Activated T-cell treated with anti-CD3 and anti-CD28 coated beads, Interleukin-2, amount 50 U/mL, for 72 hours (primary cell): Measurements from ENCODE around the gene CACNA2D4. TPM values are rescaled to one million over a fixed set of nuclear protein-coding genes. Genes with fewer than 3 reads are reported as not detected.

ENCODE experiments used
- ATAC-seq, 2 donors: fragments of 150-1000 bp; cut with Tn5 transposase; replicated peaks in 1 of 2; 2 replicates each; pipeline ENCODE4 v1.10.0; 2021; ENCODE audit warnings: moderate library complexity in 2 of 2, mild to moderate bottlenecking in 1 of 2
- DNase-seq, 2 donors: peaks; one replicate each; pipeline ENCODE4 v3.0.0; 2021 to 2022; ENCODE audit warnings: mixed read lengths in 1 of 2
- H3K27ac Mint-ChIP-seq: one replicate; pipeline ENCODE4 v1.8.0; 2022; ENCODE audit warnings: mild to moderate bottlenecking, moderate library complexity, mixed read lengths
- H3K27me3 Mint-ChIP-seq: one replicate; pipeline ENCODE4 v1.8.0; 2022; ENCODE audit warnings: low read depth, mixed read lengths
- H3K36me3 Mint-ChIP-seq, 2 donors: one replicate each; pipeline ENCODE4 v1.8.0; 2022; ENCODE audit warnings: mixed read lengths in 2 of 2, mild to moderate bottlenecking in 1 of 2; ENCODE audit not compliant: insufficient read depth in 2 of 2
- H3K4me1 Mint-ChIP-seq: one replicate; pipeline ENCODE4 v1.8.0; 2022; ENCODE audit warnings: low read depth, mixed read lengths
- H3K4me3 Mint-ChIP-seq, 2 donors: one replicate each; pipeline ENCODE4 v1.8.0; 2022; ENCODE audit warnings: mild to moderate bottlenecking in 2 of 2, mixed read lengths in 2 of 2, moderate library complexity in 2 of 2
- H3K9me3 Mint-ChIP-seq, 2 donors: one replicate each; pipeline ENCODE4 v1.8.0; 2022; ENCODE audit warnings: mixed read lengths in 2 of 2
- total RNA-seq, 2 donors: library from RNA; stranded (reverse); gene quantifications; one replicate each; pipeline ENCODE4 v1.2.3, GENCODE V29; 2022

Gene CACNA2D4
- total RNA-seq, 2 donors from 2014 or later = 6.0 to 7.2 TPM

DNA sequence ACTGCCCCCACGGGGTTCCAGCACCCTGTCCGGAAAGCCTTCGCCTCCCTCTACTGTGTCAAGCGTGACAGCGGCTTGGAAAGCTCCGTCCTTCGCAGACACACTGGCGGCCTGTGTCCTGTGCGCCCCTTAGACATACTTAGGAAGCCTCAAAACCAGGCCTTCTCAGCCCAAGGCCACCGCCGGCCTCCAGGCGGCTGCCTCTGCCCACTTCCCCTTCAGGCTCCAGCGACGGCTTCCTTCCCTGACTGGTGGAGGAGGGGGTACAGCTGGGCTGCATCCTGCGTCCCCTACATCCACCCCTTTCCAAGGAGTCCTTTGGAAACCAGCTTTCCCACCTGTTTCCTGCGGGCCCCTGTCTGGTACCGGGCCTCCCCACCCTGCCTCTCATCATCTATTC is 2.5 kb upstream of the CACNA2D4 start:
- no peak for DNase-seq
- no peak overlapping the region for H3K27ac Mint-ChIP-seq

DNA sequence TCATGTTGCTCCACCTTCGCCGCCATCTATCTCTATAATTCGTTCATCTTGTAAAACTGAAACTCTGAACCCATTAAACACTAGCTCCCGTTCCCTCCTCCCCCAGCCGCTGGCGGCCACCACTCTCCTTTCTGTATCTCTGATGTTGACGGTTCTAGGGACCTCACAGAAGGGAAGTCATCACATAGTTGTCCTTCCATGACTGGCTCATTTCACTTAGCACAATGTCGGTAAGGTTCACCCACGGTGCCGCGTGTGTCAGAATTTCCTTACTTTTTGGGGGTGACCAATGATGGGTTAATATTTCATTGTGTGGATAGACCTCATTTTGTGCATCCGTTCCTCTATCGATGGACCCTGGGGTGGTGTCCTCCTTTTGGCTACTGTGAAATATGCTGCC is 2.0 kb upstream of the CACNA2D4 start:
- Mint-ChIP-seq H3K27ac (no peak overlapping the region), H3K4me3 (no peak overlapping the region), H3K4me1 (peaks cover 22% of the 10 kb centered on the region), H3K9me3 (no peaks in the 10 kb centered on the region), H3K36me3 (no peaks in the 10 kb centered on the region), H3K27me3 (peaks cover 12% of the 10 kb centered on the region)
- no peak for ATAC-seq
- no peak for DNase-seq

More for the DNA sequence above, 2.5 kb upstream of the CACNA2D4 start:
- Mint-ChIP-seq H3K4me3 (no peak overlapping the region), H3K36me3 (no peaks in the 10 kb centered on the region), H3K4me1 (peaks cover 16% of the 10 kb centered on the region), H3K9me3 (no peaks in the 10 kb centered on the region), H3K27me3 (peaks cover 10% of the 10 kb centered on the region)
- no peak for ATAC-seq

DNA sequence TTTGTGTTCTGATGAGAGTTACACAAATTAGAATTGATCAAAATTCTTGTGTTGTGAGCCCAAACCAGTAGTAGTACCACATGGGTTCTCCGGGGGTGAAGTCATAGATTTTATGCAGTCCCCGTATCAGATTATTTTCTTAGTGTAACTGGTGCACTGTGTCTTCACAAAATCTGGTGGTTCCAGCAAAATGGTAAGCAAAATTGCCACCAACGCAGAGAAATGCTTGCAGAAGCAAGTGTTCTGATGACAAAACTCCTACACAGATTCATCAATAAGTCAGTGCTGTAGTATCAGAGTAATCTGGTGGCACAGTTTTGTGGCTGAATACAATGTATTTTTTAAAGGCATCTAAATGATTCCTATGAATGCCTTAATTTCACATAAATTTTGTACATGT is 1.3 kb upstream of the CACNA2D4 start:
- Mint-ChIP-seq H3K4me1 (peaks cover 25% of the 10 kb centered on the region), H3K27me3 (peaks cover 12% of the 10 kb centered on the region), H3K4me3 (no peak overlapping the region), H3K27ac (no peak overlapping the region), H3K9me3 (no peaks in the 10 kb centered on the region), H3K36me3 (no peaks in the 10 kb centered on the region)
- DNase-seq (no peak), ATAC-seq (no peak)

- no peak overlapping the region for H3K27ac Mint-ChIP-seq
- H3K27me3 Mint-ChIP-seq = peaks cover 12% of the 10 kb centered on the region
- H3K4me1 Mint-ChIP-seq = peaks cover 22% of the 10 kb centered on the region
- H3K4me3 Mint-ChIP-seq = no peak overlapping the region
- no peak for DNase-seq
- H3K36me3 Mint-ChIP-seq = no peaks in the 10 kb centered on the region
- H3K9me3 Mint-ChIP-seq = no peaks in the 10 kb centered on the region
- ATAC-seq = no peak
Measured at GRCh38 chr12:1919284-1919683, 832 bp upstream of the CACNA2D4 start.

- DNase-seq (no peak), ATAC-seq (no peak)
- peaks cover 22% of the 10 kb centered on the region for H3K4me1 Mint-ChIP-seq
- no peak overlapping the region for H3K4me3 Mint-ChIP-seq
- H3K27me3 Mint-ChIP-seq = peaks cover 12% of the 10 kb centered on the region
- no peak overlapping the region for H3K27ac Mint-ChIP-seq
- no peaks in the 10 kb centered on the region for H3K9me3 Mint-ChIP-seq
- no peaks in the 10 kb centered on the region for H3K36me3 Mint-ChIP-seq
Measured at GRCh38 chr12:1918884-1919236, 408 bp upstream of the CACNA2D4 start.

- DNase-seq = no peak
- H3K9me3 Mint-ChIP-seq = no peaks in the 10 kb centered on the region
- H3K27ac Mint-ChIP-seq = no peak overlapping the region
- H3K36me3 Mint-ChIP-seq = no peaks in the 10 kb centered on the region
- peaks cover 12% of the 10 kb centered on the region for H3K27me3 Mint-ChIP-seq
- no peak for ATAC-seq
- H3K4me3 Mint-ChIP-seq = no peak overlapping the region
- H3K4me1 Mint-ChIP-seq = peaks cover 18% of the 10 kb centered on the region
Measured at GRCh38 chr12:1917172-1918070, 1.0 kb downstream of the CACNA2D4 start.

- peaks cover 12% of the 10 kb centered on the region for H3K27me3 Mint-ChIP-seq
- no peaks in the 10 kb centered on the region for H3K36me3 Mint-ChIP-seq
- H3K27ac Mint-ChIP-seq = no peak overlapping the region
- H3K4me3 Mint-ChIP-seq = no peak overlapping the region
- ATAC-seq (no peak), DNase-seq (no peak)
- peaks cover 18% of the 10 kb centered on the region for H3K4me1 Mint-ChIP-seq
- H3K9me3 Mint-ChIP-seq = no peaks in the 10 kb centered on the region
Measured at GRCh38 chr12:1916371-1917171, 1.9 kb downstream of the CACNA2D4 start.

- H3K27ac Mint-ChIP-seq = peak overlapping the region; percentile 4
- ATAC-seq (peak; percentile 82 to 85), DNase-seq (peak; percentile 27 to 30)
- H3K27me3 Mint-ChIP-seq = peaks cover 8% of the 10 kb centered on the region
- no peaks in the 10 kb centered on the region for H3K36me3 Mint-ChIP-seq
- no peaks in the 10 kb centered on the region for H3K9me3 Mint-ChIP-seq
- peaks cover 18% of the 10 kb centered on the region for H3K4me1 Mint-ChIP-seq
- peak overlapping the region; percentile 6 to 62 for H3K4me3 Mint-ChIP-seq
Measured at GRCh38 chr12:1915082-1915968, 3.1 kb downstream of the CACNA2D4 start.

DNA sequence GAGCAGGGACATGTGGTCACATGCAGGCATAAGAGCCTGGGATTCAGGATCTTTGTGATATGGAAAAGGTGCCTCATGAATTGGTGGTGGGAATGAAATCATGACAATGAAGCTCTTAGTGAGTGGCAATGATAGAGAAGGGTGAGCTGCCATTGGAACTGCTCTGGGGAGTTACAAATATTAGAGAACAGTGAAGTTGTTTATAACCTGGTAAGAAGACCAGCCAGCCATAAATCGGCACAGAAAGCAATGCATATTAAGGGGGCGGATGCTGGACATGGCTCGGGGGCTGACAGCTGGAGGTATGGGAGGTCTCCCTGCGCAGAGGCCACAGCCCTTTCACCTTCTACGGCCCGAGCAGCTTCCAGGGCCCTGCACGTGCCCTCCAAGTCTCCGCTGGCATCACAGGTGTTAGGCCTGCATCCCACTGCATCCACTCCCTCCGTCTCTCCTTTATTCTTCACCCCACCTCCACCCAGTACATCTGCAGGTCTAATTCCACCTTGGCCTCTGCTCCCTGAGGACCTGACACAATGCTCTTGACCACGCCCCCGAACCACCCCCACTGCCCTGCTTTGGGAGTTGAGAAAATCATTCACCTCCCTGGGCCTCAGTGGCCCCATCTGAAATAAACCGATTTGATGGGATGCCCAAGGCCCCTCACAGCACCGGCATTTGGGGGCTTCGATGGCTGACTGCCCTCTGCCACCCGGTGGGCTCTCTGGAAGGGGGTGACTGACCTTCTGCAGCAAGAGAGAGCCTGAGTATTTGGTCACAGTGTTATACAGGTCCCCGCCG is 4.1 kb downstream of the CACNA2D4 start:
- ATAC-seq = no peak

DNA sequence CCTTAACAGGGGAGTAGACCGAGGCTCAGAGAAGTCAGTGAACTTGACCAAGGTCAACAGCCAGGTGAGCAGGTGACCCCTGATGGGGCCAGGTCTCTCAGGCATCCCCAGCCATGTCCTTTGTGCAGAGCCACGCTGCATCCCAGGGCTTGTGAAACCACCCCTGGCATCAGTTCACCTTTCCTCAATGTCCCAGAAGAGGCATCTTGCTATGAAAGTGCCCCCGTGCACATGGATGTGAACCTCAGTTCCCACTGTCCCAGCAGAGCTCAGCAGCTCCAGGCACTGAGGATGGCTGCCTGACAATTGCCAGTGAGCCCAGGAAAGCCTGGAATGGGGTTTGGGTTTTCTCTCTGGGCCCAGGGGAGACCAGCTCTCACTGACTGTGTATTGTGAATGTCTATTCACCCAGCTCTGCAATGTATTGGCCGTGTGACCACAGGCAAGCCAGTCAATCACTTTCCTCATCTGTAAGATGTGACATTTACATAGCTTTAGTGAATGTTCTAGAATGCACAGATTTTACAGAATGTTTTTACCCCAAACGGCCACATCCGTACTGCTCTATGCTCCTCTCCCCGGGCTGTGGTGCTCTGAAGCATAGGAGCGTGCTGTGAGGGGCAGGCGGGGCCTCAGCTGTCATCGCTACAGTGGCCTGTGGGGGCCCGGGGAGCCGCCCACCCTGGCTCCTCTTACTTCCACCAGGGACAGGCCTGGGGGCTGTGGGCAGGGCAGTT is 4.9 kb downstream of the CACNA2D4 start:
- Mint-ChIP-seq H3K27me3 (peaks cover 5% of the 10 kb centered on the region), H3K4me1 (peaks cover 18% of the 10 kb centered on the region), H3K9me3 (peaks cover 0 to 2% of the 10 kb centered on the region in 2 donors), H3K27ac (no peak overlapping the region), H3K4me3 (no peak overlapping the region), H3K36me3 (no peaks in the 10 kb centered on the region)
- DNase-seq (no peak), ATAC-seq (no peak)

More for the DNA sequence above, 4.1 kb downstream of the CACNA2D4 start:
- H3K4me1 Mint-ChIP-seq = peaks cover 18% of the 10 kb centered on the region
- no peaks in the 10 kb centered on the region for H3K9me3 Mint-ChIP-seq
- DNase-seq = no peak
- peaks cover 5% of the 10 kb centered on the region for H3K27me3 Mint-ChIP-seq
- no peak overlapping the region for H3K27ac Mint-ChIP-seq
- H3K36me3 Mint-ChIP-seq = no peaks in the 10 kb centered on the region
- H3K4me3 Mint-ChIP-seq = no peak overlapping the region

- peaks cover 0 to 2% of the 10 kb centered on the region in 2 donors for H3K9me3 Mint-ChIP-seq
- H3K4me1 Mint-ChIP-seq = peaks cover 20% of the 10 kb centered on the region
- DNase-seq = no peak
- no peaks in the 10 kb centered on the region for H3K36me3 Mint-ChIP-seq
- H3K27ac Mint-ChIP-seq = no peak overlapping the region
- peaks cover 5% of the 10 kb centered on the region for H3K27me3 Mint-ChIP-seq
- ATAC-seq = no peak
- no peak overlapping the region for H3K4me3 Mint-ChIP-seq
Measured at GRCh38 chr12:1912580-1913376, 5.7 kb downstream of the CACNA2D4 start.
